Choroid plexus epithelial cell (primary cell): ENCODE results near the gene SLC36A2.
A peak's percentile ranks its signal among the peaks of the same experiment; 100 is the strongest.

Source experiments
- DNase-seq: peaks from one replicate; pipeline ENCODE4 v3.0.0-alpha.2; 2010; ENCODE audit warnings: low read depth
- H3K4me3 ChIP-seq: 2 replicates; pipeline ENCODE4 v1.5.1; 2011; ENCODE audit warnings: low read depth, mild to moderate bottlenecking, control low read depth, low read length, moderate library complexity
- CTCF ChIP-seq: conservative IDR thresholded peaks from 2 replicates; pipeline ENCODE4 v1.5.1; 2011; ENCODE audit warnings: low read depth, mild to moderate bottlenecking, control low read depth, inconsistent platforms, low read length, moderate library complexity

SLC36A2 gene

GRCh38 chr5:151298063-151298855 is 49.1 kb downstream of the SLC36A2 start:
- peak; percentile 78 for DNase-seq
- no peak overlapping the region for H3K4me3 ChIP-seq
- peak; percentile 71 for TF ChIP-seq CTCF

GRCh38 chr5:151296974-151297373 is 50.4 kb downstream of the SLC36A2 start:
- DNase-seq, result no peak
- no peak for TF ChIP-seq CTCF
- no peak overlapping the region for H3K4me3 ChIP-seq

GRCh38 chr5:151296478-151296830 is 50.9 kb downstream of the SLC36A2 start:
- no peak for DNase-seq
- no peak overlapping the region for H3K4me3 ChIP-seq
- TF ChIP-seq CTCF, result no peak

GRCh38 chr5:151295791-151296477 is 51.4 kb downstream of the SLC36A2 start:
- peak; percentile 18 for DNase-seq
- no peak overlapping the region for H3K4me3 ChIP-seq
- no peak for TF ChIP-seq CTCF

- no peak for DNase-seq
- TF ChIP-seq CTCF, result no peak
- H3K4me3 ChIP-seq, result no peak overlapping the region
Observed at GRCh38 chr5:151295138-151295537, 52.2 kb downstream of the SLC36A2 start.

GRCh38 chr5:151293624-151294023 is 53.7 kb downstream of the SLC36A2 start:
- TF ChIP-seq CTCF, result no peak
- no peak for DNase-seq

GRCh38 chr5:151288180-151288579 is 59.2 kb downstream of the SLC36A2 start:
- no peak overlapping the region for H3K4me3 ChIP-seq
- DNase-seq, result no peak
- peak; percentile 7 for TF ChIP-seq CTCF

More at GRCh38 chr5:151293624-151294023, 53.7 kb downstream of the SLC36A2 start:
- H3K4me3 ChIP-seq, result no peak overlapping the region
